HUES48 (cell line): ENCODE measurements around the gene SLC4A2.
A peak's percentile ranks its signal among the peaks of the same experiment; 100 is the strongest.

Experiments used
- H3K27ac ChIP-seq: one replicate; pipeline ENCODE4 v1.7.0; 2013; ENCODE audit warnings: low read depth, low read length, inconsistent platforms
- H3K27me3 ChIP-seq: 2 replicates; pipeline ENCODE4 v1.6.1; 2013; ENCODE audit warnings: mild to moderate bottlenecking, low read length; ENCODE audit not compliant: control insufficient read depth, insufficient read depth
- H3K36me3 ChIP-seq: 2 replicates; pipeline ENCODE4 v1.6.1; 2013; ENCODE audit warnings: low read length; ENCODE audit not compliant: control insufficient read depth, insufficient read depth
- H3K4me1 ChIP-seq: 2 replicates; pipeline ENCODE4 v1.6.1; 2013; ENCODE audit warnings: mild to moderate bottlenecking, low read length; ENCODE audit not compliant: control insufficient read depth, insufficient read depth
- H3K4me3 ChIP-seq: 2 replicates; pipeline ENCODE4 v1.5.1; 2013; ENCODE audit warnings: mild to moderate bottlenecking, low read depth, low read length
- H3K9ac ChIP-seq: 2 replicates; pipeline ENCODE4 v1.6.1; 2013; ENCODE audit warnings: mild to moderate bottlenecking, low read depth, low read length, moderate library complexity
- H3K9me3 ChIP-seq: 2 replicates; pipeline ENCODE4 v1.6.1; 2013; ENCODE audit warnings: low read length; ENCODE audit not compliant: control insufficient read depth, insufficient read depth

The SLC4A2 gene

GRCh38 chr7:151047976-151048815 is 11.2 kb upstream of the SLC4A2 start, which contains the start of gene ASIC3:
Gene ASIC3 (plus strand): TSS chr7:151048531. CDS start chr7:151048886, 355 bp downstream.
- no peaks in the 10 kb centered on the region for H3K36me3 ChIP-seq
- no peak within 1 kb of the TSS for H3K27ac ChIP-seq
- no peaks in the 10 kb centered on the region for H3K9me3 ChIP-seq
- 0 out of 2 replicates have a peak, but pooled peaks cover 3% of the 10 kb centered on the region for H3K4me1 ChIP-seq
- no peak within 1 kb of the TSS for H3K9ac ChIP-seq
- H3K4me3 ChIP-seq: no peak within 1 kb of the TSS
- peaks cover 35% of the 10 kb centered on the region for H3K27me3 ChIP-seq

- Histone ChIP-seq H3K9me3 (no peaks in the 10 kb centered on the region), H3K4me1 (0 out of 2 replicates have a peak, but pooled peaks cover 3% of the 10 kb centered on the region), H3K27ac (no peak overlapping the region), H3K36me3 (no peaks in the 10 kb centered on the region), H3K27me3 (peaks cover 35% of the 10 kb centered on the region), H3K9ac (no peak overlapping the region), H3K4me3 (no peak overlapping the region)
Observed at GRCh38 chr7:151048911-151049463, 10.4 kb upstream of the SLC4A2 start.

DNA sequence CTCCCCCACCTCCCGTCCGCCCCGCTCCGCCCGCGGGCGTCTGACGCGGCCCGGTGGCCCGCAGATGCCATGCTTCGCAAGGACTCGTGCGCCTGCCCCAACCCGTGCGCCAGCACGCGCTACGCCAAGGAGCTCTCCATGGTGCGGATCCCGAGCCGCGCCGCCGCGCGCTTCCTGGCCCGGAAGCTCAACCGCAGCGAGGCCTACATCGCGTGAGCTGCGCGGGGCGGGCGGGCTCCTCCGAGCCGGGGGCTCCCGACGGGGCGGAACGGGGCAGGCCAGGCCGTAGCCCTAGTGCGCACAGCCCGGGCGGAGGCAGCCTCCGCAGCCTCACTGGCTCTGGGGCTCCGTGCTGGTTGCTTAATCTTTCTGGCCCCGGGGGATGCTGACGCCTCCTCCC is 8.3 kb upstream of the SLC4A2 start:
- peaks cover 35% of the 10 kb centered on the region for H3K27me3 ChIP-seq
- H3K36me3 ChIP-seq: no peaks in the 10 kb centered on the region
- no peak overlapping the region for H3K9ac ChIP-seq
- H3K9me3 ChIP-seq: no peaks in the 10 kb centered on the region
- H3K4me1 ChIP-seq: 0 out of 2 replicates have a peak, but pooled peaks cover 3% of the 10 kb centered on the region
- peak overlapping the region; percentile 36 for H3K4me3 ChIP-seq
- H3K27ac ChIP-seq: no peak overlapping the region

DNA sequence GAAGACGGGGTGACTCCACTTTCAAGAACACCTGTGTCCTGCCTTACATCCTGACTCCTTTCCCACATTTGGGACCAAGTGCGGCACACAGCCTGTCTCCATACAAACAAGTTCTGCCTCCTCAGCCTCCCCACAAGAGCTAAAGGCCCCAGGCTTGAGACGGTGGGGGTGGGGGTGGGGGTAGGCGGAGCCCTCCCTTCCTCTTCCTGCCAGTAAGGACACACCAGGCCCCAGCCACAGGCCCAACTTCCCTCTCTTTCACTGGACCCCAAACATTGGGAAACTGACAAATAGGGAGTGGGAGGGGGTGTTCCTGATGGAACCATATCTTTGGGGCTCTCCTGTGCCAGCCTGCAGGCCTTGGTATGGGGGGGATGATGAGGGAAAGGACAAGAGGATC is 6.3 kb upstream of the SLC4A2 start:
- Histone ChIP-seq H3K36me3 (no peaks in the 10 kb centered on the region), H3K4me3 (no peak overlapping the region), H3K27me3 (peaks cover 39% of the 10 kb centered on the region), H3K27ac (no peak overlapping the region), H3K4me1 (peaks cover 12% of the 10 kb centered on the region; the same call in 1 of the 2 replicates), H3K9ac (no peak overlapping the region), H3K9me3 (no peaks in the 10 kb centered on the region)

DNA sequence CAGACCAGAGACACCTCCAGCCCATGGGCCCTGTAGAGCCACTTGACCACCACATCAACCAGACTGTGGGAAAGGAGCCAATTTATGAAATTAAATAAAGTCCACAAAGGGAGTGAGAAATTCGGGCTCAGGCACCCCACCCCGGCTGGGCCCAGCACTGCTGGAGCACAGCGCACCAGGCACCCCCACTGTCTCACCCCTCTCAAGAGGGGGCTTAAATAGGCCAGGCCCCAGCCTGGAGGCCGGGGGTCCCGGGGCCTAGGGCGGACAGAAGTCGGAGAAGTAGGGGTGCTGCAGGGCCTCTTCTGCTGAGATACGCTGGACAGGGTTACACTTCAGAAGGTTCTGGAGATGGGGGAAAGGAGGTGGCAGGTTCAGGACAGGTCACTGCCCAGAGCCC is 5.6 kb upstream of the SLC4A2 start:
- Histone ChIP-seq H3K9me3 (no peaks in the 10 kb centered on the region), H3K27me3 (peaks cover 37% of the 10 kb centered on the region), H3K36me3 (no peaks in the 10 kb centered on the region), H3K4me3 (no peak overlapping the region), H3K4me1 (peaks cover 19% of the 10 kb centered on the region), H3K27ac (no peak overlapping the region), H3K9ac (no peak overlapping the region)

DNA sequence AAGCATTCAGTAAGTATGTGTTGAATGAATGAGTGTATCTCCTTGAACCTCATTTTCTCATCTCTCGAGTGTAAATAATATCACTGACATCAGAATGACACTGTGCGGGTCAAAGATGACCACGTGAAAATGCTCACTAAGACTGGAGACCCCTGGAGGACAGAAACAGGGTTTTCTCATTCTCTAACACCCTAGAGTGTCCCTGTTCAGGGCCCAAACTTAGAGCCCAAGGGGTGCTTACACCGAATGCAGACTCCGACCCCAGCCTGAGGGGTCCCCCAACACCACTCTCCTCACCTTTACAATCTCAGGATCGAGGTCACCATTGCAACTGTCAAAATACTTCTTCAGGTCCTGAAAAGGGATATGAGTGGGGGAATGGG is 3.1 kb upstream of the SLC4A2 start:
- H3K27me3 ChIP-seq: peaks cover 16% of the 10 kb centered on the region
- H3K36me3 ChIP-seq: no peaks in the 10 kb centered on the region
- H3K4me3 ChIP-seq: peak overlapping the region; percentile 86; the same call in 1 of the 2 replicates
- H3K27ac ChIP-seq: no peak overlapping the region
- no peaks in the 10 kb centered on the region for H3K9me3 ChIP-seq
- no peak overlapping the region for H3K9ac ChIP-seq
- peaks cover 33% of the 10 kb centered on the region for H3K4me1 ChIP-seq

- H3K9me3 ChIP-seq: no peaks in the 10 kb centered on the region
- peaks cover 36% of the 10 kb centered on the region for H3K4me1 ChIP-seq
- no peaks in the 10 kb centered on the region for H3K36me3 ChIP-seq
- H3K27me3 ChIP-seq: peaks cover 12% of the 10 kb centered on the region
- H3K4me3 ChIP-seq: peak overlapping the region; percentile 86
- no peak overlapping the region for H3K27ac ChIP-seq
- no peak overlapping the region for H3K9ac ChIP-seq
Observed at GRCh38 chr7:151056666-151057505, 2.5 kb upstream of the SLC4A2 start.

DNA sequence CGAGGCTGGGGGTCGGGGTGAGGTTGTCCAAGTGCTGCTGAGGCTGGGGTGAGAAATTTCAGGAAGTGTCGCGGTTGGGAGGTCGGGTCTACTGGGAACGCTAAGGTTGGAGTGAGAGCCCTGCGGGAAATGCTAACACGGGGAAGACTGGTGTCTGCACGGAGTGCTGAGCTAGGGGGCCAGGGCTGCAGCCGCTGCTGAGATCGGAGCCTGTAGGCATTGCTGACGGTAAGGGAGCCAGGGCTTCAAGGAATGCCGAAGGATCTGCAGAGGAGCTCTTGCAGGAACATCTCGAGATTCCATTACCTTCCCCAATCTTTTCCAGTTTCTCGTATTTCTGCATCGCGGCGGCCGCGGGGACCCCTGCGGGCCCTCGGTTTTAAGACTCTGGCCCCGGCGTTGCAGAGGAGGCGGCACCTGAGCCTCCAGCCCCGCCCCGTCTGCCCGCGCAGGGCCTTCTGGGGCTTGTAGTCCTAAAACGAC is 1.8 kb upstream of the SLC4A2 start, which contains the start of gene CDK5:
Gene CDK5 (minus strand): TSS at position 392 of the 483 bp plus-strand sequence. CDS start 49 bp downstream, at position 343.
- Histone ChIP-seq H3K27me3 (peaks cover 8% of the 10 kb centered on the region), H3K27ac (peak within 1 kb of the TSS; percentile 91), H3K4me3 (peak within 1 kb of the TSS; percentile 86), H3K9ac (no peak within 1 kb of the TSS; the same call in 1 of the 2 replicates), H3K36me3 (no peaks in the 10 kb centered on the region), H3K4me1 (peaks cover 40% of the 10 kb centered on the region), H3K9me3 (no peaks in the 10 kb centered on the region)

DNA sequence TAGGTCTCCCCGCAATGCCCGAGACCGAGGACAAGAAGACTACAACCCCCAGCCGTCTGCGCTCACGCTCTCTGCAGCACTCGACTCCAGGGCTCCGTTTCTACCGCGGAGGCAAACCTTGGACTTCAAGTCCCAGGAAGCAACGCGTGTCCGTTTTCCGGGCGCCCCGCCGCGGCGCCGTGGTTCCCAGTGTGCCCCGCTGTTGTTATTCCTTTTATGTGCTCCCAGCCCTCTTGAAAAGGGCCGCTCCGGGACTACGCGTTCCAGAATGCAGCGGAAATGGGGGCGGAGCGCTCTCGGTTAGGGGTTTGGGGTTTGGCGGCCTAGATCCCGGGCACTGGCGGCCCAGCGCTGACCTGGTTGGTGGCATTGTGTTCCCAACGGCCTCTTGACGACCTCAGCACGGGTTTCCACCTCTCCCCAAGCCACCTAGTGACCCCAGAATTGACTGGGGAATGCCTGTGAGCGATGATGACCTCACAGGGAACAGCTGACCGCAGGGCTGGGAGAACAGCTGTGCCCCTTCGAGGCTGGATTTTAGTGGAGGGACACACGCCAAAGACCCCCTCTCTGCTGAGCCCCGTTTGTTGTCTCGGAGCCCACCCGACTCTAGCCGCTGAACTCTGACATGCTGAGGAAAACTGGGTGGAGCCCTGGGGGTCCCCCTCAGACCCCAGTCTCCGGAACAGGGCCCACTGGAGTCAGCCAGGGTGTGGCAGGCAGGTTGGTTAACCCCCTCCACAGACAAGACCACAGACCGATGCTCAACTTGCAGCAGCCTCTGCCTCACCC is 1.2 kb upstream of the SLC4A2 start:
- peaks cover 4% of the 10 kb centered on the region; the same call in 1 of the 2 replicates for H3K27me3 ChIP-seq
- H3K9ac ChIP-seq: no peak overlapping the region; the same call in 1 of the 2 replicates
- H3K4me1 ChIP-seq: peaks cover 41% of the 10 kb centered on the region
- peak overlapping the region; percentile 91 for H3K27ac ChIP-seq
- H3K4me3 ChIP-seq: peak overlapping the region; percentile 86
- no peaks in the 10 kb centered on the region for H3K9me3 ChIP-seq
- H3K36me3 ChIP-seq: no peaks in the 10 kb centered on the region

- Histone ChIP-seq H3K27ac (peak overlapping the region; percentile 91), H3K4me1 (peaks cover 44% of the 10 kb centered on the region), H3K4me3 (peak overlapping the region; percentile 86), H3K27me3 (peaks cover 4% of the 10 kb centered on the region; the same call in 1 of the 2 replicates), H3K9me3 (no peaks in the 10 kb centered on the region), H3K9ac (no peak overlapping the region), H3K36me3 (no peaks in the 10 kb centered on the region)
Observed at GRCh38 chr7:151058781-151059366, 515 bp upstream of the SLC4A2 start.
